ENCODE data around the gene DAPK1. TPM values are rescaled to one million over a fixed set of nuclear protein-coding genes. Genes with fewer than 3 reads are reported as not detected.

Gene DAPK1
- total RNA-seq, 1 donor from 2014 or later: 29.5 TPM

DNA sequence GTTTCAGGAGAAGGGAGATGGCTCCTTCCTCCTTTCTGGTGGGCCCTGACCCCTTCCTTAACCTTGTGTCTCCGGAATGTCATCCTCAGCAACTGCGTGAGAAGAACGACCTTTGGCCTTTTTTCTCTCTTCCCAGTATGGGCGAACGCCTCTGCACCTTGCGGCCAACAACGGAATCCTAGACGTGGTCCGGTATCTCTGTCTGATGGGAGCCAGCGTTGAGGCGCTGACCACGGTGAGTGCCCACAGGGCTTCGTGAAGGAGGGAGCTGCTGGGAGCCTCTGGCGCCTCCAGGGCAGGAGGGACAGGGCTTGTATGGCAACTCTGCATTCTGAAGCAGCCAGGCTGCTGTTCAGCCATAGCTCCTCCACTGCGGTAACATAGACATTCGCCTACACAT lies 160.2 kb downstream of the DAPK1 start:
- peaks cover 2% of the 10 kb centered on the region for H3K27me3 Mint-ChIP-seq (ENCODE audit: insufficient read depth, low read depth)
- Histone ChIP-seq H3K79me2 (ENCODE audit: low read depth) (no peaks in the 10 kb centered on the region), H3K27me3 (no peaks in the 10 kb centered on the region), H2AFZ (replicated peaks) (no peak overlapping the region), H3K36me3 (no peaks in the 10 kb centered on the region), H3K4me2 (no peak overlapping the region), H3K9ac (no peak overlapping the region), H3K4me3 (no peak overlapping the region), H4K20me1 (ENCODE audit: low read depth) (no peaks in the 10 kb centered on the region), H3K9me3 (ENCODE audit: low read depth) (no peaks in the 10 kb centered on the region), H3F3A (ENCODE audit: low read depth) (no peaks in the 10 kb centered on the region), H3K27ac (no peak overlapping the region), H3K4me1 (no peaks in the 10 kb centered on the region)
- no peaks in the 10 kb centered on the region for H3K9me3 Mint-ChIP-seq
- peaks cover 37% of the 10 kb centered on the region for H3K36me3 Mint-ChIP-seq
- no peak overlapping the region for H3K27ac Mint-ChIP-seq
- TF ChIP-seq EZH2 (IDR thresholded peaks at IDR 0.05): no peak
- no peak for TF ChIP-seq CTCF (IDR thresholded peaks at IDR 0.05)
- TF ChIP-seq EZH2phosphoT487 (IDR thresholded peaks at IDR 0.05): no peak
- no peak for DNase-seq (ENCODE audit: low spot score)
- H3K4me3 Mint-ChIP-seq: no peak overlapping the region
- H3K4me1 Mint-ChIP-seq: peaks cover 21% of the 10 kb centered on the region

GRCh38 chr9:87658511-87658910 lies 160.8 kb downstream of the DAPK1 start:
- no peak overlapping the region for H2AFZ ChIP-seq (replicated peaks)
- no peak overlapping the region for H3K4me3 Mint-ChIP-seq
- no peaks in the 10 kb centered on the region for H3K36me3 ChIP-seq
- DNase-seq (ENCODE audit: low spot score): no peak
- no peaks in the 10 kb centered on the region for H3K9me3 Mint-ChIP-seq
- TF ChIP-seq EZH2 (IDR thresholded peaks at IDR 0.05): no peak
- no peak for TF ChIP-seq CTCF (IDR thresholded peaks at IDR 0.05)
- TF ChIP-seq EZH2phosphoT487 (IDR thresholded peaks at IDR 0.05): no peak
- H3K27ac ChIP-seq: no peak overlapping the region
- H3K4me1 Mint-ChIP-seq: peaks cover 21% of the 10 kb centered on the region
- H3K36me3 Mint-ChIP-seq: peaks cover 35% of the 10 kb centered on the region
- H3F3A ChIP-seq (ENCODE audit: low read depth): no peaks in the 10 kb centered on the region
- H3K79me2 ChIP-seq (ENCODE audit: low read depth): no peaks in the 10 kb centered on the region
- H3K4me1 ChIP-seq: no peaks in the 10 kb centered on the region
- H3K4me3 ChIP-seq: no peak overlapping the region
- peaks cover 2% of the 10 kb centered on the region for H3K27me3 Mint-ChIP-seq (ENCODE audit: insufficient read depth, low read depth)
- no peaks in the 10 kb centered on the region for H3K27me3 ChIP-seq
- H3K27ac Mint-ChIP-seq: no peak overlapping the region
- H4K20me1 ChIP-seq (ENCODE audit: low read depth): no peaks in the 10 kb centered on the region
- no peak overlapping the region for H3K4me2 ChIP-seq
- no peak overlapping the region for H3K9ac ChIP-seq
- no peaks in the 10 kb centered on the region for H3K9me3 ChIP-seq (ENCODE audit: low read depth)

- Histone ChIP-seq H3K27ac (no peak overlapping the region), H2AFZ (replicated peaks) (no peak overlapping the region), H3K79me2 (ENCODE audit: low read depth) (no peaks in the 10 kb centered on the region), H3K4me2 (no peak overlapping the region), H3K9me3 (ENCODE audit: low read depth) (no peaks in the 10 kb centered on the region), H4K20me1 (ENCODE audit: low read depth) (no peaks in the 10 kb centered on the region), H3K4me1 (no peaks in the 10 kb centered on the region), H3K4me3 (no peak overlapping the region), H3K9ac (no peak overlapping the region), H3K27me3 (no peaks in the 10 kb centered on the region), H3K36me3 (no peaks in the 10 kb centered on the region), H3F3A (ENCODE audit: low read depth) (no peaks in the 10 kb centered on the region)
- Mint-ChIP-seq H3K9me3 (no peaks in the 10 kb centered on the region), H3K4me1 (peaks cover 21% of the 10 kb centered on the region), H3K27ac (peak overlapping the region; percentile 37), H3K27me3 (ENCODE audit: insufficient read depth, low read depth) (peaks cover 4% of the 10 kb centered on the region), H3K36me3 (peaks cover 43% of the 10 kb centered on the region), H3K4me3 (no peak overlapping the region)
- no peak for DNase-seq (ENCODE audit: low spot score)
- TF ChIP-seq EZH2phosphoT487 (IDR thresholded peaks at IDR 0.05) (no peak), EZH2 (IDR thresholded peaks at IDR 0.05) (no peak), CTCF (IDR thresholded peaks at IDR 0.05) (no peak)
Measured at GRCh38 chr9:87659534-87660419, 162.1 kb downstream of the DAPK1 start.

Data from neural progenitor cell (in vitro differentiated cells).